ENCODE results near the gene PIP5K1B.

DNA sequence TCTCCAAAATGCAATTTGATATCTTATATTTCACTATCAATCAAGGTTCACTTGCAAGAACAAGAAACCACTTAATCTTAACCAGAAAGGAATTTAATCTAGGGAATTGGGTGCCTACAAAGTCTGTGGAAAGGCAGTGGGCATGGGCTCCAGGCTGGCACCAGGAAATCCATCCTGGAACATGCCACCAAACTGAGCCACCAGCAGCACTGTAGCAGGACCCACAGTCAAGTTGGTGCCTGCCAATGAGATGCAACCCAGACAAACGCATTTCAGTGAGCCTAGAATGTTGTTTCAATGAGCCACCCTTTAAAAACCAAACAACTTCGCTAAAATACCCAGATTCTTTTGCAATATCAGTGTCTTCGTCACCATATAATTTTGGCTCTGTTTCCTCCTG lies 237.8 kb downstream of the PIP5K1B start:
- TF ChIP-seq, protein P1, sequence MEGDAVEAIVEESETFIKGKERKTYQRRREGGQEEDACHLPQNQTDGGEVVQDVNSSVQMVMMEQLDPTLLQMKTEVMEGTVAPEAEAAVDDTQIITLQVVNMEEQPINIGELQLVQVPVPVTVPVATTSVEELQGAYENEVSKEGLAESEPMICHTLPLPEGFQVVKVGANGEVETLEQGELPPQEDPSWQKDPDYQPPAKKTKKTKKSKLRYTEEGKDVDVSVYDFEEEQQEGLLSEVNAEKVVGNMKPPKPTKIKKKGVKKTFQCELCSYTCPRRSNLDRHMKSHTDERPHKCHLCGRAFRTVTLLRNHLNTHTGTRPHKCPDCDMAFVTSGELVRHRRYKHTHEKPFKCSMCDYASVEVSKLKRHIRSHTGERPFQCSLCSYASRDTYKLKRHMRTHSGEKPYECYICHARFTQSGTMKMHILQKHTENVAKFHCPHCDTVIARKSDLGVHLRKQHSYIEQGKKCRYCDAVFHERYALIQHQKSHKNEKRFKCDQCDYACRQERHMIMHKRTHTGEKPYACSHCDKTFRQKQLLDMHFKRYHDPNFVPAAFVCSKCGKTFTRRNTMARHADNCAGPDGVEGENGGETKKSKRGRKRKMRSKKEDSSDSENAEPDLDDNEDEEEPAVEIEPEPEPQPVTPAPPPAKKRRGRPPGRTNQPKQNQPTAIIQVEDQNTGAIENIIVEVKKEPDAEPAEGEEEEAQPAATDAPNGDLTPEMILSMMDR (conservative IDR thresholded peaks at IDR 0.05; ENCODE audit: low read length) = no peak
- TF ChIP-seq EZH2phosphoT487 (IDR thresholded peaks at IDR 0.05; ENCODE audit: borderline replicate concordance, low read depth, low read length) = no peak

Data from OCI-LY7 (cell line).